GM23338 (cell line): ENCODE measurements around the gene MAD1L1. TPM values are rescaled to one million over a fixed set of nuclear protein-coding genes. Genes with fewer than 3 reads are reported as not detected.

ENCODE experiments used
- ATAC-seq: fragments of 200-7000 bp; cut with Tn5 transposase; 3 replicates; pipeline ENCODE4 v1.9.1; 2020
- DNase-seq: peaks from one replicate; pipeline ENCODE4 v3.0.0-alpha.2; 2015; ENCODE audit warnings: low spot score
- H2AFZ ChIP-seq: fragments of 200-600 bp; sonication (generic); 2 replicates; pipeline ENCODE4 v1.8.0; 2016; ENCODE audit warnings: antibody characterized with exemption, mild to moderate bottlenecking, moderate library complexity
- H3F3A ChIP-seq: fragments of 200-600 bp; sonication (generic); replicated peaks from 2 replicates; pipeline ENCODE4 v1.8.0; 2017; ENCODE audit warnings: antibody characterized with exemption, mixed run types, low read depth
- H3K27ac ChIP-seq: fragments of 200-600 bp; sonication (generic); 2 replicates; pipeline ENCODE4 v1.6.1; 2016; ENCODE audit warnings: low read depth
- H3K27me3 ChIP-seq: fragments of 200-600 bp; sonication (generic); 2 replicates; pipeline ENCODE4 v1.8.0; 2016; ENCODE audit warnings: mild to moderate bottlenecking, mixed run types, moderate library complexity; ENCODE audit not compliant: insufficient read depth
- H3K36me3 ChIP-seq: fragments of 200-600 bp; sonication (generic); 2 replicates; pipeline ENCODE4 v1.8.0; 2016; ENCODE audit warnings: mild to moderate bottlenecking; ENCODE audit not compliant: insufficient read depth
- H3K4me1 ChIP-seq: fragments of 200-600 bp; sonication (generic); 2 replicates; pipeline ENCODE4 v1.8.0; 2016; ENCODE audit warnings: mild to moderate bottlenecking, moderate library complexity; ENCODE audit not compliant: insufficient read depth
- H3K4me2 ChIP-seq: fragments of 200-600 bp; sonication (generic); 2 replicates; pipeline ENCODE4 v1.7.1; 2017; ENCODE audit warnings: mixed run types
- H3K4me3 ChIP-seq: fragments of 200-600 bp; sonication (generic); 2 replicates; pipeline ENCODE4 v1.6.1; 2016; ENCODE audit warnings: mixed run types
- H3K79me2 ChIP-seq: fragments of 200-600 bp; sonication (generic); replicated peaks from 2 replicates; pipeline ENCODE4 v1.8.0; 2017; ENCODE audit warnings: mild to moderate bottlenecking; ENCODE audit not compliant: insufficient read depth
- H3K9me2 ChIP-seq: fragments of 200-600 bp; sonication (generic); 2 replicates; pipeline ENCODE4 v1.8.0; 2017; ENCODE audit not compliant: insufficient read depth
- H4K20me1 ChIP-seq: fragments of 200-600 bp; sonication (generic); replicated peaks from 2 replicates; pipeline ENCODE4 v1.8.0; 2017; ENCODE audit warnings: mild to moderate bottlenecking; ENCODE audit not compliant: insufficient read depth
- H3K27ac Mint-ChIP-seq: 2 replicates; pipeline ENCODE4 v1.8.0; 2020; ENCODE audit warnings: inconsistent platforms, mild to moderate bottlenecking, moderate library complexity, mixed read lengths
- H3K27me3 Mint-ChIP-seq: 3 replicates; pipeline ENCODE4 v1.8.0; 2022; ENCODE audit warnings: low read depth, mild to moderate bottlenecking, moderate library complexity, mixed read lengths, inconsistent platforms; ENCODE audit not compliant: insufficient read depth, poor library complexity
- H3K36me3 Mint-ChIP-seq: 3 replicates; pipeline ENCODE4 v1.8.0; 2021; ENCODE audit warnings: low read depth, mild to moderate bottlenecking, inconsistent platforms, moderate library complexity, mixed read lengths
- H3K4me1 Mint-ChIP-seq: 3 replicates; pipeline ENCODE4 v1.8.0; 2020; ENCODE audit warnings: mild to moderate bottlenecking, inconsistent platforms, mixed read lengths
- H3K4me3 Mint-ChIP-seq: 3 replicates; pipeline ENCODE4 v1.8.0; 2021; ENCODE audit warnings: moderate library complexity, mild to moderate bottlenecking, inconsistent platforms, mixed read lengths
- H3K9me3 Mint-ChIP-seq: 3 replicates; pipeline ENCODE4 v1.8.0; 2020; ENCODE audit warnings: moderate library complexity, mild to moderate bottlenecking, inconsistent platforms, mixed read lengths
- CREB1 ChIP-seq: fragments of 250-450 bp; sonication (Bioruptor Pico); IDR thresholded peaks from 2 replicates; pipeline ENCODE4 v1.5.0; 2020; ENCODE audit warnings: low read depth, mild to moderate bottlenecking, moderate library complexity
- CTCF ChIP-seq, 2 experiments: fragments of 200-600 bp in 1 of 2; sonication (generic) in 1 of 2; conservative IDR thresholded peaks; 2 replicates each; pipeline versions ENCODE4 v1.5.1 to v1.6.1; 2016 to 2017; ENCODE audit warnings: antibody characterized with exemption in 2 of 2, low read depth in 2 of 2, mild to moderate bottlenecking in 2 of 2, moderate library complexity in 1 of 2
- ETS1 ChIP-seq: IDR thresholded peaks from 2 replicates; pipeline ENCODE4 v1.6.1; 2016; ENCODE audit warnings: antibody characterized with exemption
- EZH2 ChIP-seq: fragments of 200-600 bp; sonication (generic); IDR thresholded peaks from one replicate; pipeline ENCODE4 v1.8.0; 2017; ENCODE audit warnings: antibody characterized with exemption, mild to moderate bottlenecking, low read depth; ENCODE audit not compliant: unreplicated experiment
- EZH2phosphoT487 ChIP-seq: fragments of 200-600 bp; sonication (generic); IDR thresholded peaks from one replicate; pipeline ENCODE4 v1.8.1; 2018; ENCODE audit warnings: antibody characterized with exemption; ENCODE audit not compliant: unreplicated experiment
- NANOG ChIP-seq: IDR thresholded peaks from 2 replicates; pipeline ENCODE4 v1.6.1; 2016; ENCODE audit warnings: antibody characterized with exemption, borderline replicate concordance
- POLR2AphosphoS5 ChIP-seq: IDR thresholded peaks from 2 replicates; pipeline ENCODE4 v1.6.1; 2016; ENCODE audit warnings: antibody characterized with exemption, low read depth
- REST ChIP-seq: IDR thresholded peaks from one replicate; pipeline ENCODE4 v1.6.1; 2018; ENCODE audit warnings: antibody characterized with exemption; ENCODE audit not compliant: unreplicated experiment
- ZNF331 ChIP-seq: fragments of 250-450 bp; sonication (Bioruptor Pico); IDR thresholded peaks from 2 replicates; pipeline ENCODE4 v1.5.0; 2020; ENCODE audit warnings: low read depth, mild to moderate bottlenecking, moderate library complexity
- ZNF462 ChIP-seq: fragments of 250-450 bp; sonication (Bioruptor Pico); IDR thresholded peaks from 2 replicates; pipeline ENCODE4 v1.5.0; 2020; ENCODE audit warnings: mild to moderate bottlenecking, moderate library complexity
- polyA plus RNA-seq: library from polyadenylated mRNA; unstranded; fragments of >200 nt; fragmentation: Nextera tagmentation; extraction: Ambion mirVana; gene quantifications from 2 replicates; pipeline ENCODE4 v1.2.1, GENCODE V29; 2016
- total RNA-seq: library from RNA; depleted of rRNA; stranded (reverse); fragments of >200 nt; shearing (Covaris generic); gene quantifications from 2 replicates; pipeline ENCODE4 v1.2.3, GENCODE V29; 2014

Gene MAD1L1
- total and polyA plus RNA-seq, 2 experiments from 2014 or later = 40.3 to 59.3 TPM

- no peak for TF ChIP-seq REST
- TF ChIP-seq CREB1 = no peak
- TF ChIP-seq EZH2 = no peak
These were observed 158.1 kb downstream of the MAD1L1 start (continued) for GRCh38 chr7:2074691-2075090.

- H4K20me1 ChIP-seq = 0 out of 2 replicates have a peak, but pooled peaks cover 4% of the 10 kb centered on the region
- no peak overlapping the region for H3K4me3 ChIP-seq
- Mint-ChIP-seq H3K36me3 (peaks cover 6% of the 10 kb centered on the region; the same call in 2 of the 3 replicates), H3K27ac (no peak overlapping the region), H3K4me3 (no peak overlapping the region), H3K27me3 (peaks cover 26% of the 10 kb centered on the region), H3K4me1 (peaks cover 4% of the 10 kb centered on the region; the same call in 1 of the 3 replicates), H3K9me3 (no peaks in the 10 kb centered on the region)
- no peak overlapping the region for H3K27ac ChIP-seq
- ATAC-seq (no peak), DNase-seq (no peak)
- H3K9me2 ChIP-seq = no peaks in the 10 kb centered on the region
- no peaks in the 10 kb centered on the region for H3K4me1 ChIP-seq
- H3K27me3 ChIP-seq = no peaks in the 10 kb centered on the region
- no peak overlapping the region for H2AFZ ChIP-seq
- H3K79me2 ChIP-seq = no peaks in the 10 kb centered on the region; the same call in 1 of the 2 replicates
- no peak overlapping the region for H3K4me2 ChIP-seq
- H3K36me3 ChIP-seq = no peaks in the 10 kb centered on the region
- no peaks in the 10 kb centered on the region for H3F3A ChIP-seq
- TF ChIP-seq ZNF331 (CRISPR knock-in tag) (no peak), ZNF462 (CRISPR knock-in tag) (no peak), CTCF (conservative IDR thresholded peaks at IDR 0.05; ENCODE audit: low read depth in 2 of 2) (no peak), EZH2phosphoT487 (no peak), CREB1 (no peak), POLR2AphosphoS5 (no peak), NANOG (no peak), ETS1 (no peak), EZH2 (no peak)
These were observed 159.9 kb downstream of the MAD1L1 start for GRCh38 chr7:2072798-2073197.
